CD4-positive, alpha-beta T cell (primary cell): ENCODE results near the gene CHMP4A. TPM values are rescaled to one million over a fixed set of nuclear protein-coding genes. Genes with fewer than 3 reads are reported as not detected.

ENCODE experiments used
- ATAC-seq: fragments of 200-7000 bp; cut with Tn5 transposase; one replicate; pipeline ENCODE4 v1.10.0; 2022; ENCODE audit warnings: mild to moderate bottlenecking; ENCODE audit not compliant: poor library complexity
- CTCF ChIA-PET: fragments of 350-600 bp; sonication (Branson Sonifier 250); formaldehyde crosslinking; loops from one replicate; lab custom pipeline; 2021; ENCODE audit warnings: antibody characterized with exemption, inconsistent platforms; lab: Charles Lee
- POLR2A ChIA-PET: fragments of 350-600 bp; sonication (Branson Sonifier 250); formaldehyde crosslinking; loops from one replicate; lab custom pipeline; 2021; ENCODE audit warnings: antibody characterized with exemption, inconsistent platforms; lab: Charles Lee
- DNase-seq, 14 experiments: peaks; one replicate each; pipeline ENCODE4 v3.0.0-alpha.2; 2013 to 2020; ENCODE audit warnings: mixed read lengths in 2 of 14
- H3K27ac ChIP-seq, 2 donors: one replicate each; pipeline versions ENCODE4 v1.5.1 to v1.7.0; 2013; ENCODE audit warnings: low read length in 2 of 2, low read depth in 1 of 2, mild to moderate bottlenecking in 1 of 2
- H3K27me3 ChIP-seq, 2 experiments: 1 replicate in 1 of 2; 2 replicates in 1 of 2; pipeline versions ENCODE4 v1.6.1 to v1.7.0; 2013; ENCODE audit warnings: low read length in 2 of 2, control low read depth in 1 of 2, mild to moderate bottlenecking in 1 of 2, moderate library complexity in 1 of 2; ENCODE audit not compliant: insufficient read depth in 2 of 2, control insufficient read depth in 1 of 2
- H3K36me3 ChIP-seq: one replicate; pipeline ENCODE4 v1.6.1; 2013; ENCODE audit warnings: low read length, control low read depth; ENCODE audit not compliant: insufficient read depth
- H3K4me1 ChIP-seq: one replicate; pipeline ENCODE4 v1.6.1; 2013; ENCODE audit warnings: low read length, control low read depth; ENCODE audit not compliant: insufficient read depth
- H3K4me3 ChIP-seq: one replicate; pipeline ENCODE4 v1.5.1; 2013; ENCODE audit warnings: mild to moderate bottlenecking, low read length, moderate library complexity
- H3K9me3 ChIP-seq, 2 experiments: 1 replicate in 1 of 2; 2 replicates in 1 of 2; pipeline versions ENCODE4 v1.6.1 to v1.7.0; 2013; ENCODE audit warnings: low read length in 2 of 2, mild to moderate bottlenecking in 2 of 2, control low read depth in 1 of 2, moderate library complexity in 1 of 2; ENCODE audit not compliant: control insufficient read depth in 1 of 2, insufficient read depth in 1 of 2
- H3K27ac Mint-ChIP-seq: one replicate; pipeline ENCODE4 v1.8.0; 2020; ENCODE audit warnings: mixed read lengths
- H3K27me3 Mint-ChIP-seq: one replicate; pipeline ENCODE4 v1.8.0; 2021; ENCODE audit warnings: mixed read lengths
- H3K36me3 Mint-ChIP-seq: one replicate; pipeline ENCODE4 v1.8.0; 2021; ENCODE audit warnings: low read depth, mixed read lengths
- H3K4me1 Mint-ChIP-seq: one replicate; pipeline ENCODE4 v1.8.0; 2021; ENCODE audit warnings: low read depth, mixed read lengths
- H3K4me3 Mint-ChIP-seq: one replicate; pipeline ENCODE4 v1.8.0; 2020; ENCODE audit warnings: mild to moderate bottlenecking, mixed read lengths
- H3K9me3 Mint-ChIP-seq: one replicate; pipeline ENCODE4 v1.8.0; 2020; ENCODE audit warnings: mixed read lengths
- CTCF ChIP-seq: fragments of 200-600 bp; IDR thresholded peaks from one replicate; pipeline ENCODE4 v1.8.0; 2022; ENCODE audit warnings: antibody characterized with exemption, mild to moderate bottlenecking
- intact Hi-C, 2 experiments: fragments of 100-400 bp; cut with DNase I in 1 of 2; cut with micrococcal nuclease in 1 of 2; formaldehyde crosslinking; loops; one replicate each; pipeline versions ENCODE4 v1.15.1 to v1.9.0; 2023 to 2025; cut with DNase I, micrococcal nuclease
- total RNA-seq, 174 experiments: library from RNA in 2 of 174; stranded (reverse) in 2 of 174; gene quantifications; one replicate each; pipeline ENCODE4 v1.2.3 and lab custom pipeline; 2021 to 2026

Gene CHMP4A
- total RNA-seq, 2 experiments from 2014 or later = 73.4 to 80.1 TPM

GRCh38 chr14:24258548-24259265 is 45.4 kb upstream of the CHMP4A start:
- Mint-ChIP-seq H3K27ac (no peak overlapping the region), H3K27me3 (no peaks in the 10 kb centered on the region), H3K4me3 (no peak overlapping the region), H3K4me1 (no peaks in the 10 kb centered on the region), H3K9me3 (no peaks in the 10 kb centered on the region), H3K36me3 (peaks cover 56% of the 10 kb centered on the region)
- Histone ChIP-seq H3K9me3 (no peaks in the 10 kb centered on the region), H3K4me1 (no peaks in the 10 kb centered on the region), H3K27me3 (no peaks in the 10 kb centered on the region), H3K36me3 (peaks cover 28% of the 10 kb centered on the region), H3K4me3 (no peak overlapping the region), H3K27ac (no peak overlapping the region)
- intact Hi-C loops = no loop called here
- ATAC-seq (no peak), DNase-seq (no peak)
- no peak for TF ChIP-seq CTCF
- ChIA-PET POLR2A (interaction anchor here (0.7 kb wide), 1 partner anchor 16 kb away, joined by 3 read pairs; the partner anchor contains the start of gene TINF2), CTCF (no interaction called here)

GRCh38 chr14:24258119-24258518 is 44.8 kb upstream of the CHMP4A start:
- Mint-ChIP-seq H3K4me3 (no peak overlapping the region), H3K36me3 (peaks cover 58% of the 10 kb centered on the region), H3K4me1 (no peaks in the 10 kb centered on the region), H3K27ac (no peak overlapping the region), H3K27me3 (no peaks in the 10 kb centered on the region), H3K9me3 (no peaks in the 10 kb centered on the region)
- H3K4me3 ChIP-seq = no peak overlapping the region
- ChIA-PET POLR2A (no interaction called here), CTCF (interaction anchor here (0.7 kb wide), 1 partner anchor 15 kb away, joined by 4 read pairs; the partner anchor contains the start of gene TINF2)
- H3K36me3 ChIP-seq = peaks cover 26% of the 10 kb centered on the region
- H3K27ac ChIP-seq = no peak overlapping the region
- H3K4me1 ChIP-seq = no peaks in the 10 kb centered on the region
- H3K9me3 ChIP-seq = no peaks in the 10 kb centered on the region
- no peak for TF ChIP-seq CTCF
- intact Hi-C loops = no loop called here
- DNase-seq = no peak
- H3K27me3 ChIP-seq = no peaks in the 10 kb centered on the region
- ATAC-seq = no peak

GRCh38 chr14:24256960-24257359 is 43.7 kb upstream of the CHMP4A start:
- CTCF ChIA-PET = no interaction called here
- no peak for TF ChIP-seq CTCF
- no peaks in the 10 kb centered on the region for H3K27me3 Mint-ChIP-seq
- intact Hi-C loops = no loop called here
- no peak overlapping the region for H3K27ac Mint-ChIP-seq
- H3K36me3 ChIP-seq = peaks cover 29% of the 10 kb centered on the region
- no peak overlapping the region for H3K4me3 ChIP-seq
- H3K27me3 ChIP-seq = no peaks in the 10 kb centered on the region
- no peak for ATAC-seq
- H3K4me3 Mint-ChIP-seq = no peak overlapping the region
- H3K9me3 Mint-ChIP-seq = no peaks in the 10 kb centered on the region
- no peaks in the 10 kb centered on the region for H3K4me1 Mint-ChIP-seq
- no peaks in the 10 kb centered on the region for H3K4me1 ChIP-seq
- POLR2A ChIA-PET = no interaction called here
- no peak overlapping the region for H3K27ac ChIP-seq
- no peaks in the 10 kb centered on the region for H3K9me3 ChIP-seq
- peaks cover 47% of the 10 kb centered on the region for H3K36me3 Mint-ChIP-seq
- no peak for DNase-seq
